SIG-M5 treated with dmso at 0.1 percent for 504 hours (cell line): Measurements from ENCODE around the gene GGACT.
A peak's percentile ranks its signal among the peaks of the same experiment; 100 is the strongest.
"Not testable (repeated sequence)": the region's sequence is repeated elsewhere in the genome, so short reads cannot be mapped to it uniquely, and the experiment has no call there.

Experiments
- DNase-seq: peaks from one replicate; lab custom pipeline; 2025; ENCODE audit not compliant: unreplicated experiment; lab: John Stamatoyannopoulos, UW

Gene GGACT

GRCh38 chr13:100588331-100589177 is at the start of gene GGACT:
Gene GGACT, minus strand, starts transcription at chr13:100588789. Its CDS starts 56,198 bp downstream, at chr13:100532591.
- peak; percentile 39 for DNase-seq

- DNase-seq, result no peak
Measured at GRCh38 chr13:100637796-100638195, 49.2 kb upstream of the GGACT start.

- DNase-seq, result no peak
Measured at GRCh38 chr13:100637380-100637779, 48.8 kb upstream of the GGACT start.

GRCh38 chr13:100636441-100636840 is 47.9 kb upstream of the GGACT start:
- DNase-seq, result no peak

GRCh38 chr13:100636004-100636403 is 47.4 kb upstream of the GGACT start:
- no peak for DNase-seq

- no peak for DNase-seq
Measured at GRCh38 chr13:100634696-100635095, 46.1 kb upstream of the GGACT start.

GRCh38 chr13:100633461-100633860 is 44.9 kb upstream of the GGACT start:
- no peak for DNase-seq

GRCh38 chr13:100630555-100630954 is 42.0 kb upstream of the GGACT start:
- DNase-seq, result no peak

- DNase-seq, result no peak
Measured at GRCh38 chr13:100627120-100627519, 38.5 kb upstream of the GGACT start.

GRCh38 chr13:100625447-100625846 is 36.9 kb upstream of the GGACT start:
- no peak for DNase-seq

GRCh38 chr13:100620792-100621191 is 32.2 kb upstream of the GGACT start:
- DNase-seq, result no peak

GRCh38 chr13:100619940-100620339 is 31.4 kb upstream of the GGACT start:
- no peak for DNase-seq

GRCh38 chr13:100618897-100619296 is 30.3 kb upstream of the GGACT start:
- DNase-seq, result not testable (repeated sequence)

- no peak for DNase-seq
Measured at GRCh38 chr13:100613031-100613430, 24.4 kb upstream of the GGACT start.

GRCh38 chr13:100611678-100612492 is 23.3 kb upstream of the GGACT start:
- DNase-seq, result no peak

- DNase-seq, result peak; percentile 79
Measured at GRCh38 chr13:100610391-100611347, 22.1 kb upstream of the GGACT start.

GRCh38 chr13:100608906-100609305 is 20.3 kb upstream of the GGACT start:
- peak; percentile 93 for DNase-seq

- DNase-seq, result no peak
Measured at GRCh38 chr13:100608489-100608888, 19.9 kb upstream of the GGACT start.

GRCh38 chr13:100604918-100605710 is 16.5 kb upstream of the GGACT start:
- no peak for DNase-seq

GRCh38 chr13:100602493-100603111 is 14.0 kb upstream of the GGACT start:
- no peak for DNase-seq
